NCI-H524 treated with DMSO at 0.1 percent for 48 hours (cell line): ENCODE data around the gene CCL4.
"Not testable (repeated sequence)": the region's sequence is repeated elsewhere in the genome, so short reads cannot be mapped to it uniquely, and the experiment has no call there.

Experiments used
- DNase-seq: peaks from one replicate; lab custom pipeline; 2025; lab: John Stamatoyannopoulos, UW

CCL4 gene

DNA sequence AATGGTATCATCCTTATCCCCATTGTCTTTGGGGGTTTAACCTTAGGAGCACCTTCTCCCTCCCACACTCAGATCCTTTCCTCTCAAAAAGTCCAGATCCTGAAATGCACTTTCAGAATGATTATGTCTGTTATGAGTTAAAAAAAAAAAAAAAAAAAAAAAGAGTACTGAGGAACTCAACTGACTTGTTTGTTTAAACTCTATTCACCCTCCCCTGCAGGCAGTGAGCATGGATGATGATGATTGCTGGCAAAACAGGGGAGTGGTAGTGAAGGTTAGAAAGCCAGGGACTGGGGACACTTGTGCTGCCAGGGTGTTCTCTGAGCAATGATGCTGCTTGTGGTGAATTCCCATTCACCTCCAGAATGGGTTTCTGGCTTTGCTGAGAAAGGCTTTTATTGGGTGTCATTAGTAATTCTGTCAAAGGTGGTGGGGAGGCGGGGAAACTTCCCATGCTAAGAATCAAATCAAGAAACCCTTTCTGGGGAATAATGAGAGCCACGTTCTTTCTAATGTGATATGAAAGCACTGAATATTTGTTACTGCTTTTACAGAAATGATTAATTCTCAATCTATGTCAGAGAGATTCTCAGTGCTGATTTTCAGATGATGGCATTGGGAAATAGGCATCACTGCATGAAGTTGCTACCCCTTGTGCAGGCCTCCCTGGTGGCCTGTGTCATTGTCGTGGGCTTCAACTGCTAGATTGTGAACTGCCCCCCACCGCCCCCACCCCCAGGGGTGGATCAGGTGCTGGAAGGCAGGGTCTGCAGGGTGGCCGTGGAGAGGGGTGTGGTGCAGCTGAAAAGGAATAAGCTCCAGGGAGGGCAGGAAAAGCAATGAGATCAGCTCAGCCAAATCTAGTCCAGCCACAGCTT lies 14.1 kb downstream of the CCL4 start:
- no peak for DNase-seq

DNA sequence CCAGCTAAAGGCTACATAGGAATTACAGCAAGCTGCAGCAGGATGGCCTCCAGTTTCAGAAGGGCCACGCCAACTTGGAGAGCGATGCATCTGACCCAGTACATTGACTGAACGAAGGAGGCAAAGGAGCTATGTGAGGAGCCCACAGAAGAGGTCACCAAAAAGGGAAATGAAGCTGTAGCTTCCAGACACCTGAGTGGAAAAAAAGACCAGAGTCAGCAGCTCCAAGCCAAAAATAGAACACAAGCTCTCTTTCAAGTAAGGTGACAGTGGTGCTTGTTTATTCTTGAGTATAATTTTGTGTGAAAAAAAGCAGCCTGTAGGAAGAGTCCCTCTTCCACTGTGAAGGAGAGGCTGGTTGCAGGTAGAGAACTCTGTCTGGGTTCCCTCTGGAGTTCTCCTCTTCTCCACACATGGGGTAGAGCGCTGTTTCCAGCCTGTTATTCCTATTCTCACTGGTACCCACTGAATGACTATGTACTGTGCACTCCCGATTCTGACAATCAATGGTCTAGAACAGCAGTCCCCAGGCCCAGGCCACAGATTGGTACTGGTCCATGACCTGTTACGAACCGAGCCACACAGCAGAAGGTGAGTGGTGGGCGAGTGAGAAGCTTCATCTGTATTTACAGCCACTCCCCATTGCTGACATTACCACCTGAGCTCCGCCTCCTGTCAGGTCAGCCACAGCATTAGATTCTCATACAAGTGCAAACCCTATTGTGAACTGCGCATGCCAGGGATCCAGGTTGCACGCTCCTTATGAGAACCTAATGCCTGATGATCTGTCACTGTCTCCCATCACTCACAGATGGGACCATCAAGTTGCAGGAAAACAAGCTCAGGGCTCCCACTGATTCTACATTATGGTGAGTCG lies 15.1 kb downstream of the CCL4 start:
- no peak for DNase-seq

DNA sequence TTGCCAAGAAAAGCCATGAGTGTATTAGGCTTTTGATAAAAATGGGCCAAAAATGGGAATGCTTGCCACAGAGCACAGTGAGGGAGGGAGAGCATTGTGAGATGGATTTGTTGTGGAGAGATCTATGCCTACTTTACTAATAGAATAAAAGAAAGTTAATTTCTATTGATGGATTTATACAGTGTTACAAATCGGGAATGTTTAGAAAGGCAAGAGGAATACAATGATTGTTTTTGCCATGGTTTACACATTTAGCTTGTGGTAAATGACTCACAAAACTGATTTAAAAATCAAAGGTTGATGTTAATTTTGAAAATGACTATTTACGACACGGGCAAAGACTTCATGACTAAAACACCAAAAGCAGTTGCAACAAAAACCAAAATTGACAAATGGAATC lies 16.6 kb downstream of the CCL4 start:
- no peak for DNase-seq

DNA sequence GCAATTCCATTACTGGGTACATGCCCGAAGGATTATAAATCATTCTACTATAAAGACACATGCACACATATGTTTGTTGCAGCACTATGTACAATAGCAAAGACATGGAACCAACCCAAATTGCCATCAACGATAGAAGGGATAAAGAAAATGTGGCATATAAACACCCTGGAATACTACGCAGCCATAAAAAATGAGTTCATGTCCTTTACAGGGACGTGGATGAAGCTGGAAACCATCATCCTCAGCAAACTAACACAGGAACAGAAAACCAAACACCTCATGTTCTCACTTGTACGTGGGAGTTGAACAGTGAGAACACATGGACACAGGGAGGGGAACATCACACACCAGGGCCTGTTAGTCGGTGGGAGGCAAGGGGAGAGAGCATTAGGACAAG lies 17.5 kb downstream of the CCL4 start:
- not testable (repeated sequence) for DNase-seq

DNA sequence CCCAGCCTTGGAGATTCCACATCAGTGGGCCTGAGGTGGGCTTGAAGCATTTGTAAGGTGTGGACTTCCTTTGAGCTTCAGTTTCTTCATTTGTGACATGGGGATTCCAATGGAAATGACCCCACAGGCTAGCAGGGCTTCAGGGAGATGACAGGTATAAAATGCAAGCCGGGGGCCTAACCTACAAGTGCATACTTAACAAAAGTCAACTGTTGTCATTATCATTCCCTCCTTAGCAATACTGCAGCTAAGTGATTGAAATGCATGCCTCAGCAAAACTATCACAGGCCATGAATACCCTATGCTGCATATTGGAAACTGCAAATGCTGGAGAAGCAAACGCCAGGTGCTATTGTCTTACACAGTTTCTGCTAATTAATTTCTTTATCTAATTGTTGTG lies 19.8 kb downstream of the CCL4 start:
- DNase-seq: no peak

DNA sequence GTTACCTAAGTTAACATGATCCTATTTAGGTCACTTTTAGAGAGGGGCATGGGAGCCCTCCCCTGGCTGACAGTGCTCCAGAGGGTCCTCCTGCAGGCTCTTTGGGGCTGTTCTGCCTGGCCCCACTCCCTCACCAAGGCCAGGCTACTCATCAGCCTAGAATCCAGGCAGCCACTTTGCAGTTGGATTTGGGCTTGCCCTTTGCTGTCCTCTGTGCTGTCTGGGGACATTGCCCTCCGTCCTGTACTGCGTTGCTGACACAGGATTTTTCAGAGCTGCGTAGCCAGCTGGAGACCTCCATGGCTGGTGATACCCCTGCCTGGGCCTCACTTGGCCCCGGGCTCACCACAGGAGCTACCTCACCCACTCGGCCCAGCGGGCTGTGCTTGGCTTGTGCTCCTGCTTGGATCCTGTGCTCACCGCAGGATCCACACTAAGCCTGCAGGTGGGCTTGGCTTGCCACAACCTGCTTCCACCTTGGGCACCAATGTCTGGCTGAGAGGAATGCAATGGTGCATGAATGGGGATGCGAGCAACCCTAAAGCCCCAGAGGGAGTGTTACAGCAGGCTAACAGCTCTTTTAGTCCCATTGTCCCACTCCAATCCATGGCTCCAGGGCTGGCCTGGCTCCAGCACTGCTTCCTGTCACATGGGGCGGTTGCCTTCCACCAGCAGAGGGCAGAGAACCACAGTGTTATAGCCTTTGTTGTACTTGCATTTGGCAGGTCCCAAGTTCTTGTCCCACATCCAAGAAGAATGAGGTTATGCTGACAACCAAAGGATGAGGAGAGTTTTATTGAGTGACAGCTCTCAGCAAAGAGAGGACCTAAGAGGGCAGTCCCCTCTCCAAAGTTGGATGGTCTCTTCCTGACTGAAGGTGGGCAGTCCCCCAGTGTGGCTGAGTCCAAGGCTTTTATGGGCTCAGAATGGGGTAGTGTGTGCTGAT lies 21.5 kb downstream of the CCL4 start:
- no peak for DNase-seq

DNA sequence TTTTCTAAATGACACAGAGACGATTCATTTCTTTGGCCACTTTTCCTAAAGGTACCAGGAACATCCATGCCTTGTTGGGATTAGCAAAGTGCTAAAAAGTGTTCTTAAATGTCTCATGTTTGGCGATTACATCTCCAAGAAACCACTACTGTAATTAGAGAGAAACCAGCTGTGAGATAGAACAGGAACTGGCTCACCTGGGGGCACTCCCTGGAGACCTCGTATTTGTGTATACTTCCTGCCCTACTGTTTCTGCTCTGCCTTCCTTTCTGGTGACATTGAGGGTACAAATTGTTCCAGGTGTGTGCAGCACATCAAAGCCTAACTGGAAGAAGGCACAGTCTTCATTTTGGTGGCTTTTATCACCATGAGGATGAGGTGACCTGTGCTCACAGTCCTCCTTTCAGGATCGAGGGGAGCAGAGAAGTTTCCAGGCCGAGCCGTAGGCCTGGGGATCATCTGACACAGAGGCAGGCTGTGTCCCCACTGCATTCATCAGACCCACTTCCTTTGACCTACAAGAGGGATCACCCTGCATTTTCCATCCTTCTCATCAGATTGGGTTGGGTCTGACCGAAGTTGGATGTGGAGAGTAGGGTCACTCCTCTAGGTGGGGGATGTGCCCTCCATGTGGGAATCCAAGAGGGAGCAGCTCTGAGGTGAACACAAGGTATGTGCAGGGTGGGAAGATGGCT lies 23.7 kb downstream of the CCL4 start:
- no peak for DNase-seq

DNA sequence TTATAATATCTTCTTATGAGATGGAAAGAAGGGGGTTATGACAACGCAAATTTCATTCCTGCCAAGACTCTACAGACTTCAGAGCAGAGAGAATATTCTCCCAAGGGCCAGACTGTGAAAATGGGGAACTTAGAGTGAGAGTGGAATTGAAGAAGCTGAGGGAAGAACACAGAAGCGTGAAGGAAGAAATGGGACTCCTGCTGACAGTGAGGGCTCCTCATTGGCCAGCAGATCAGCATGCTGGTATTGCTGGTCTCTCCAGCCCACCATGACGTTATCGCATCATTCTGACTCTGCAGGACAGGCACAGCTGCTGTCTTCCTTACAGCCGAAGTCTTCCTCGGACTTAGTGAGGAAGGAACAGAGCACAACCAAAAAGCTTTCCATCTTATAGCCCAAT lies 24.3 kb downstream of the CCL4 start:
- no peak for DNase-seq

DNA sequence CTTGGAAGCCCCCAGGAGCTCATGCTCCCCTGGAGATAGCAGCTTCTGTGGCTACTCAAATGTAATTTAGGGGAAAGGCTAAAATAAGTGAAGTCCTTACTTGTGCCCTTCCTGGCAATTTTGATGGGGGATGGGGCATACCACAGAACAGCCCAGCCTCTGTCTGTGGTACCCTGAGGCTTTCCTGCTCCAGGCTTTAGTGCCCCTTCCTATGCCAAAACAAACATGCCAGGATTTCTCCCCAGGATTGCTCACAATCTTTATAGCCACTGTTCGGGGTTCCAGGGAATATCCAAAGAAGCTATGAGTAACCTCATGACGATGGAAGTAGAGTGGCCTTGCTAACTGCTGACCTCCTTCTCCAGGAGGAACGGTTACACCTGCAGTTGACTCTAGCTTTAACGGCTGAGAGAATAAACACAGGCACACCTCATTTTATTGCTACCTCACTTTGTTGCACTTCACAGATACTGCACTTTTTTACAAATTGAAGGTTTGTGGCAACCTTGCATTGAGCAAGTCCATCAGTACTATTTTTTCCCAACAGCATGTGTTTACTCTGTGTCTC lies 24.9 kb downstream of the CCL4 start:
- no peak for DNase-seq

DNA sequence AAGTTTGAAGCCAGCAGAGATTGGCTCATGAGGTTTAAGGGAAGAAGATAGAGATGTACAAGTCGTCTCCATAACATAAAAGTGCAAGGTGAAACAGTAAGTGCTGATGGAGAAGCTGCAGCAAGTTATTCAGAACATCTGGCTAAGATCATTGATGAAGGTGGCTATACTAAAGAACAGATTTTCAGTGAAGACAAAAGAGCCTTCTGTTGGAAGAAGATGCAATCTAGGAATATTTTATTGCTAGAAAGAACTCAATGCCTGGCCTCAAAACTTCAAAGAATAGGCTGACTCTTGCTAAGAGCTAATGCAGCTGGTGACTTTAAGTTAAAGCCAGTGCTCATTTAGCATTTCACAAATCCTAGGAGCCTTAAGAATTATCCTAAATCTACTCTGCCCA lies 26.0 kb downstream of the CCL4 start:
- no peak for DNase-seq

DNA sequence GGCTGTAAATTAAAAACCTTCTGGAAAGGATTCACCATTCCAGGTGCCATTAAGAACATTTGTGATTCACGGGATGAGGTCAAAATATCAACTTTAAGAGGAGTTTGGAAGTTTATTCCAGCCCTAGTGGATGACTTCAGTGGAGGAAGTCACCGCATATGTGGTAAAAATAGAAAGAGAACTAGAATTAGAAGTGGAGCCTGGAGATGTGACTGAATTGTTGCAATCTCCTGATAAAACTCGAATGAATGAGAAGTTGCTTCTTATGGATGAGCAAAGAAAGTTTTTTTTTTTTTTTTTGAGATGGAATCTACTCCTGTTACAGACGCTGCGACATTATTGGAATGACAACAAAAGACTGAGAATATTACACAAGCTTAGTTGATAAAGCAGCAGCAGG lies 26.7 kb downstream of the CCL4 start:
- no peak for DNase-seq

DNA sequence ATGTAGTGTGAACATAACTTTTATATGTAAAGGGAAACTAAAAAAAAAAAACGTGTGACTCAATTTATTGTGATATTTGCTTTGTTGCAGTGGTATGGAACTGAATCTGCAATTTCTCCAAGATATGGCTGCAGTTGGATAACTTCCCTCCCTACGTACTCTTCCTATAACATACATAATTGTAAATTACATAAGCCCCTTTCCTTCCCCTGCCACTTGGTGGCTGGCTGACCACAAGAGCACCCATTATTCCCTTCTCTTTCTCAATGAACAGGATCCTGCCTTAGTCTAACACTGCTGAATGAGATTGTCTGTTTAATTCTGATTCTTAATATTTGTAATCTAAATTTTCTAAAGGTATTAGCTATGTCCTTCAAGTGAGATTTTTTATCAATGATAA lies 27.8 kb downstream of the CCL4 start:
- DNase-seq: no peak

DNA sequence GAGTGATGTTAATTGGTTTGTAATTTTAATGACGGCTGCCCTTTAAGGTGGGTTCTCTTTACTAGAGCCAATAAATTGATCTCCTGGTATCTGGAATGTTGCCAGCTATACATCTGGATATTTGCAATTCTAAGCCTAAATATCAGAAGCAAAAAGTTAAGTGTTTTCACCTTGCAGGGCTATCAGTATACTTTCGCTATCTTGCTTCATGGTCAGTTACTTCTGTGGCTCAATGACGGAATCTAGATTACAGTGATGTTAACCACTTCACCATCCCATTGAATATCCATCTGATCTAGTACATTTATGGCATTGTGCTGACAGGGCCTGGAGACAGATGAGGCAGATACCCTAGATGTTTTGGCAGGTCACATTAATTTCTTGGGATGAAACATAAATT lies 28.3 kb downstream of the CCL4 start:
- DNase-seq: no peak

DNA sequence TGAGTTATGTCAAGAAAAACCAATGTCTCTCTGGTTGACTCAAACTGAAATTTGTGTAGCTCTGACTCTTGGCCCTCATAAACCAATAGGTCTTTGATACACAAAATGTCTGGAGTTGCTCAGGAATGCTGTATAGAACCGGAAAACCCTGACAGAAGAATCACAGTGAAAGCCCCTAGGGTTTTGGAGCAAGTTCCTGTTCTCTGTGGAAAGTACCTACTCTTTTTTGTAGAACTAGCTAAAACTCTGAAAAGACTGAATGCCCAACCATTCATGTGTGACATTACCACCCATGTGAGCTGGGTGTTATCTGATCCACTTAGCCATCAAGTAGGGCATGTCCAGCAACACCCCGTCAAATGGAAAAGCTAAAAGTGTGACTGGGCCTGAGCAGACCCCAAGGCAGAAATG lies 28.8 kb downstream of the CCL4 start:
- DNase-seq: no peak

DNA sequence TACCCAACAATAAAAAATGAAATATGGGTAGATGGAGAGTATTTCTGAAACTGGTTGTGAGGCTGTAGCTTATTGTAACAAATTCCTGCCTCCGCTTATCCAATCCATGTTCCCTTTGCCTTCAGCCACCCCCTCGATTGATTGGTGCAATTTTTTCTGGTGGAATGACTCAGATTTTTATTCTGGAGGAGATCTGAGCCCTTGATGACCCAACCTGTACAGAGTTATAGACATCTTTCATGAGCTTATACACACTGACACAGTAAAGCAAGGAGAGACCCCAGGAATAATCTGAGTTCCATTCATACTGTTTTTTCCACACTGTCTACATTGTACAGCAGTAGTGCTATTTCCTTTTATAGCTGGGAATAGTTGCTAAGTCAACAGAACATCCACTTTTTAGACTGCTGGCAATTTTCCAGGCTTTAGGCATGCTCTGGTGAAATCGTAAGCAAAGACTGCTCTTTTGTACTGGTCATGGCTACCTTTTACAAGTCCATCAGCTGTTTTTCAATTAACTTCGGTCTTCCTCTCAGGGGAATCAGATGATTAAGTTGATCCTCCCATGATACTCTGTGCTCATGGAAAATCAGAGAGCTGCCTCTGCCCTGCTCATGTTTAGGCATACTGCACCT lies 30.1 kb downstream of the CCL4 start:
- no peak for DNase-seq

DNA sequence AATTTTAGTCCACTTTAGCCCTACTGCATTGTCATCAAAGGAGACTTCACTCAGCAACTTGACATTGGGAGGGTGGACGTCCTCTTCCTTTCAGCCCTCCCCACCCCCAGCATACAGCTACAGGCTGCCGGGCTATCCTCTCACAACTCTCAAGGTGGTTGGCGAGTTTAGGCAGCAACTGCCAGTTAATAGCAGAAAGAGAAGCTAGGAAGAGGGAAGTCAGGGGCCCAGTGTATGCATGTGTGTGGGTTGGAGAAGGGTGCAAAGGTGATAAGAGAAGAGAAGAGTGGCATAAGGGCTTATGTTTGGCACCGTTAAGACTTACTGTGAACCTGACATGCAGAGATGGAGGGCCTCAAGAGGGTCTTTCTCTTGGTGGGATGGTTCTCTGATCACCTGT lies 31.8 kb downstream of the CCL4 start:
- DNase-seq: no peak

DNA sequence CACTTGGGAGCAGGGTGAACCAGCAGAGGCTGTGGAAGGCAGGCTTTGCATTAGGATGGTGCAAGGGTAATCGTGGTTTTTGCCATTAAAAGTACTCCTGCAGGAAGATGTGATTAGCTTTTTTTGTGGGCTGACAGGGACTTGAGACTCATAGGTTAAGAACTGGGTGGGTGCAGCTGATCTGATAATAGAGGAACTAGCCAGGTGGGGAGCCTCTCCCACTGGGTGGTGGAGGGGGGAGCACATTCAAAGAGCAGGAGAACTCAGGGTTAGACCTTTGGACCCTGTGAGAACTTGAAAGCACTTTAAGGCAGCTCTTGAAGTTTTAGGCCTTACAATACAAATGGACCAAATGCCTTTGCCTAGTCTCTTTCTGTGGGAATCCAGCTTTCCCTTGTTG lies 32.4 kb downstream of the CCL4 start:
- no peak for DNase-seq

DNA sequence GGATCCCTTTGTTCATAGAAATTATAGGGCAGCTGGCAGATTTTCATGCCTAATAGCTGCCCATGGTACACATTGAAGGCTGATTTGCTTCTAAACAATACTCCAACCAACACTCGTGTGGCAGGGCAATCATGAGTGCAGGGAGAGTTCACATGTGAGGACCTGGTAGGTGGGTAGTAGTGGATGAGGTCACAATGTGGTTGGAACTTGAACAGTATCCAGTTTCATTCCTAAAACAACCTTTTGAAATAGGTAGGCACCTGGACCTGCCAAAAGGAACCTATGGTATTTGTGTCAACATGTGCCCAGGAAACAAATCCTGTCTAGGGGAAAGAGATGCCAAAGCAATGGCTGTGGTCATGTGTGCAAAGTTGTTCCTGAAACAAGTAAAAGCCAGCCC lies 32.8 kb downstream of the CCL4 start:
- no peak for DNase-seq

DNA sequence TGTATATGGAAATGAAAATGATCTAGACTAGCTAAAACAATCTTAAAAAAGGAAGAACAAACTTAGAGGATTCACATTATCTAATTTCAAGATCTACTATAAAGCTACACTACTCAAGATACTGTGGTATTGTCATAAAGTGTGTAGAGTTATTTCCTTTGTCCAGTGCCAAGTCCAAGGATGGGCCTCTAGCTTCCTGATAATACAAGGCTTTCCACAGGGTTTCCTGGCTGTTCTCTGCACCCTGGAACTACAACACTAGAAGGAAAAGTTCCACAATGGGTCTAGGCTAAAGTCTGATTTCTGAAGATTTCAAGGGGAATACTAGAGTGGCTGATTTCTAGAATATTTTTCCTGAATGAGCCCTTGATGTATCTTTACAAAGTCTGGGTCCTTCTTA lies 38.6 kb downstream of the CCL4 start:
- DNase-seq: no peak

DNA sequence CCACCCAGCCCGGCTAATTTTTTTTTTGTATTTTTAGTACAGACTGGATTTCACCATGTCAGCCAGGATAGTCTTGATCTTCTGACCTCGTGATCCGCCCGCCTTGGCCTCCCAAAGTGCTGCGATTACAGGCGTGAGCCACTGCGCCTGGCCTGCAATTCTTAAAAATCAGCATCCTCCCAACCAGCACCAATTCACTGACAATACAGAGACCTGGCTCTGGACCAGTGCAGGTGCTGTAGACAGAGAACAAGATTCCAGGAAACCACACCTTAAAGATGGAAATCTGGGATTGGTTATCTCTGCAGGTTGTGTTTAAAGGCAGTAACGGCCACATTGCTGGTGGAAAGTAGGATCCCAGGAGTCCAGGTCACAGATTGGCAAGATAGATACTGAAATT lies 39.2 kb downstream of the CCL4 start:
- DNase-seq: no peak

DNA sequence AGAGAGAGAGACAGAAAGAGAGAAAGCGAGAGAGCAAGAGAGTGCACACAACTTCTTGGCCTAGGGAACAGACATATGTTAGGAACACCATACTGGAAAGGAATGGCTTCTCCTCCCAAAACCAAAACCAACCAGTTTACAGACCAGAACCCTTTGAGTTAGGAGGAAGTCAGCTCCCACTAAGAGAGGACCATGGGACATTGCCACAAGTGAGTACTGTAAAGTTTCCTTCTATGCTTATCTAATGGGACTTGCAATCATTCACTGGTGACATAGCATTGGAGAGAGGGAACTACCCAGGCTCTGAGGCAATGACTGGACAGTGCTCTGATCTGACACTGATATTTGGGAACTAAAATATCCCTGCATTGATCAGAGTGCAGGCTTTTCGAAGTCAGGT lies 40.4 kb downstream of the CCL4 start:
- DNase-seq: no peak
